IMR-90 (cell line): Measurements from ENCODE around the gene METAP2. TPM values are rescaled to one million over a fixed set of nuclear protein-coding genes. Genes with fewer than 3 reads are reported as not detected.

Source experiments
- ATAC-seq: fragments of 200-7000 bp; cut with Tn5 transposase; 2 replicates; pipeline ENCODE4 v1.9.1; 2020; ENCODE audit warnings: low read depth, mild to moderate bottlenecking, moderate library complexity
- BruUV-seq: library from RNA; stranded (reverse); fragments of 400-500 nt; replicated peaks from 2 replicates; lab custom pipeline; 2021; lab: Mats Ljungman, UMichigan
- CTCF ChIA-PET: fragments of 300-600 bp; formaldehyde crosslinking; extraction: SDS; loops from one replicate; lab custom pipeline; 2021; ENCODE audit warnings: antibody characterized with exemption; lab: Yijun Ruan, JAX
- POLR2A ChIA-PET: fragments of 300-600 bp; sonication (Branson Sonifier 250); formaldehyde crosslinking; loops from one replicate; lab custom pipeline; 2022; ENCODE audit warnings: antibody characterized with exemption; ENCODE audit not compliant: unreplicated experiment; lab: Charles Lee
- DNase-seq: peaks from one replicate; pipeline ENCODE4 v3.0.0; 2013
- H2AFZ ChIP-seq: replicated peaks from 2 replicates; pipeline ENCODE3; 2013; ENCODE audit warnings: low read length, mild to moderate bottlenecking; ENCODE audit not compliant: poor library complexity
- H2AK5ac ChIP-seq: 2 replicates; pipeline ENCODE4 v1.6.1; 2013; ENCODE audit warnings: low read depth, low read length, inconsistent platforms
- H2AK9ac ChIP-seq: replicated peaks from 2 replicates; pipeline ENCODE3; 2013; ENCODE audit warnings: mild to moderate bottlenecking, low read depth, low read length, moderate library complexity; ENCODE audit not compliant: poor library complexity
- H2BK120ac ChIP-seq: 2 replicates; pipeline ENCODE4 v1.6.1; 2013; ENCODE audit warnings: low read depth, low read length, inconsistent platforms
- H2BK15ac ChIP-seq: 3 replicates; pipeline ENCODE4 v1.6.1; 2013; ENCODE audit warnings: low read depth, low read length, inconsistent platforms
- H2BK20ac ChIP-seq: 2 replicates; pipeline ENCODE4 v1.6.1; 2013; ENCODE audit warnings: low read depth, mild to moderate bottlenecking, inconsistent platforms, low read length, moderate library complexity
- H2BK5ac ChIP-seq: 2 replicates; pipeline ENCODE4 v1.6.1; 2013; ENCODE audit warnings: mild to moderate bottlenecking, low read depth, low read length, inconsistent platforms; ENCODE audit not compliant: poor library complexity, severe bottlenecking
- H3K14ac ChIP-seq: replicated peaks from 2 replicates; pipeline ENCODE4 v1.6.1; 2013; ENCODE audit warnings: low read depth, low read length, inconsistent platforms
- H3K18ac ChIP-seq: 2 replicates; pipeline ENCODE4 v1.6.1; 2013; ENCODE audit warnings: low read depth, low read length, control low read depth
- H3K23ac ChIP-seq: 2 replicates; pipeline ENCODE4 v1.6.1; 2013; ENCODE audit warnings: low read depth, low read length, inconsistent platforms
- H3K27ac ChIP-seq: 2 replicates; pipeline ENCODE4 v1.5.1; 2013; ENCODE audit warnings: mild to moderate bottlenecking, control low read depth, low read length; ENCODE audit not compliant: insufficient read depth
- H3K27me3 ChIP-seq: 2 replicates; pipeline ENCODE4 v1.6.1; 2013; ENCODE audit warnings: low read length; ENCODE audit not compliant: control insufficient read depth, insufficient read depth
- H3K36me3 ChIP-seq: 2 replicates; pipeline ENCODE4 v1.6.1; 2013; ENCODE audit warnings: low read length, mixed read lengths; ENCODE audit not compliant: control insufficient read depth, insufficient read depth
- H3K4ac ChIP-seq: 2 replicates; pipeline ENCODE4 v1.6.1; 2013; ENCODE audit warnings: low read depth, low read length, inconsistent platforms
- H3K4me1 ChIP-seq: 2 replicates; pipeline ENCODE4 v1.6.1; 2013; ENCODE audit warnings: low read length, mixed read lengths; ENCODE audit not compliant: control insufficient read depth, insufficient read depth
- H3K4me2 ChIP-seq: 2 replicates; pipeline ENCODE4 v1.6.1; 2013; ENCODE audit warnings: low read depth, mild to moderate bottlenecking, control low read depth, low read length, moderate library complexity
- H3K4me3 ChIP-seq: 2 replicates; pipeline ENCODE4 v1.5.1; 2013; ENCODE audit warnings: low read depth, mild to moderate bottlenecking, control low read depth, low read length, moderate library complexity; ENCODE audit not compliant: insufficient read depth
- H3K56ac ChIP-seq: 2 replicates; pipeline ENCODE4 v1.6.1; 2013; ENCODE audit warnings: low read length, inconsistent platforms; ENCODE audit not compliant: insufficient read depth; ENCODE audit errors: extremely low read depth
- H3K79me1 ChIP-seq, 2 experiments: 2 replicates each; pipeline ENCODE4 v1.6.1; 2013; ENCODE audit warnings: low read length in 2 of 2, inconsistent platforms in 1 of 2, low read depth in 1 of 2
- H3K9ac ChIP-seq: 2 replicates; pipeline ENCODE4 v1.6.1; 2013; ENCODE audit warnings: low read depth, low read length, control low read depth
- H3K9me1 ChIP-seq: 2 replicates; pipeline ENCODE4 v1.6.1; 2013; ENCODE audit warnings: low read length, inconsistent platforms; ENCODE audit not compliant: insufficient read depth
- H3K9me3 ChIP-seq: 2 replicates; pipeline ENCODE4 v1.6.1; 2013; ENCODE audit warnings: low read length; ENCODE audit not compliant: control insufficient read depth, insufficient read depth
- H4K20me1 ChIP-seq: 2 replicates; pipeline ENCODE4 v1.6.1; 2013; ENCODE audit warnings: low read length, inconsistent platforms; ENCODE audit not compliant: insufficient read depth
- H4K5ac ChIP-seq: 2 replicates; pipeline ENCODE4 v1.6.1; 2013; ENCODE audit warnings: mild to moderate bottlenecking, low read depth, low read length, control low read depth
- H4K8ac ChIP-seq, 2 experiments: 2 replicates each; pipeline ENCODE4 v1.6.1; 2013; ENCODE audit warnings: low read depth in 2 of 2, low read length in 2 of 2, control low read depth in 1 of 2, inconsistent platforms in 1 of 2
- H4K91ac ChIP-seq: 2 replicates; pipeline ENCODE4 v1.6.1; 2013; ENCODE audit warnings: low read depth, low read length, inconsistent platforms; ENCODE audit not compliant: insufficient read depth
- MAFK ChIP-seq: IDR thresholded peaks from 2 replicates; pipeline ENCODE4 v1.6.1; 2012; ENCODE audit warnings: low read depth, low read length, improper control_type of control experiment
- MXI1 ChIP-seq: IDR thresholded peaks from 2 replicates; pipeline ENCODE4 v1.6.1; 2012; ENCODE audit warnings: low read depth, mild to moderate bottlenecking, low read length, moderate library complexity, borderline replicate concordance
- POLR2A ChIP-seq: IDR thresholded peaks from 2 replicates; pipeline ENCODE4 v1.6.1; 2012; ENCODE audit warnings: mild to moderate bottlenecking, low read depth, low read length
- RAD21 ChIP-seq: IDR thresholded peaks from 2 replicates; pipeline ENCODE4 v1.6.1; 2012; ENCODE audit warnings: low read length, improper control_type of control experiment
- RFX5 ChIP-seq: IDR thresholded peaks from 2 replicates; pipeline ENCODE4 v1.8.0; 2012; ENCODE audit warnings: low read depth, mild to moderate bottlenecking, low read length, moderate library complexity
- WGBS, 2 experiments: methylation state at CpG; one replicate each; pipeline versions ENCODE4 v1.1.5 to v1.1.7; 2013; ENCODE audit warnings: missing lambda C conversion rate in 2 of 2; ENCODE audit not compliant: insufficient read length in 1 of 2; ENCODE audit errors: extremely low coverage in 2 of 2; 5-methylcytosine and 5-hydroxymethylcytosine counted together
- dilution Hi-C: fragments of 300-500 bp; cut with HindIII; formaldehyde crosslinking; loops from one replicate; pipeline ENCODE4 v1.14.3; 2018; ENCODE audit warnings: low sequenced_read_pairs; ENCODE audit not compliant: unreplicated experiment
- in situ Hi-C: fragments of 300-500 bp; cut with MboI; formaldehyde crosslinking; loops from 3 replicates; pipeline ENCODE4 v1.14.3; 2019; ENCODE audit warnings: low sequenced_read_pairs, inconsistent platforms, mixed read lengths
- intact Hi-C: fragments of 100-400 bp; cut with micrococcal nuclease; formaldehyde crosslinking; loops from 2 replicates; pipeline ENCODE4 v1.10.0; 2022
- polyA plus RNA-seq, 3 experiments: library from polyadenylated mRNA; depleted of rRNA; stranded (reverse); fragments of >200 nt; gene quantifications; 2 replicates each; pipeline ENCODE4 v1.2.3, GENCODE V29; 2012; ENCODE audit warnings: low replicate concordance in 1 of 3
- total RNA-seq: library from RNA; depleted of rRNA; stranded (reverse); fragments of >200 nt; gene quantifications from 2 replicates; pipeline ENCODE4 v1.2.3, GENCODE V29; 2012
- TF ChIP-seq, protein P1 (sequence below): fragments of 150-350 bp; IDR thresholded peaks from 2 replicates; pipeline ENCODE4 v1.6.1; 2017; ENCODE audit warnings: mild to moderate bottlenecking, antibody characterized with exemption, low read length, low read depth
- TF ChIP-seq, protein P2 (sequence below): fragments of 150-350 bp; IDR thresholded peaks from 2 replicates; pipeline ENCODE4 v1.6.1; 2016; ENCODE audit warnings: low read depth, mild to moderate bottlenecking, low read length, moderate library complexity, borderline replicate concordance
- TF ChIP-seq, protein P3 (sequence below): conservative IDR thresholded peaks from 2 replicates; pipeline ENCODE4 v1.5.1; 2012; ENCODE audit warnings: mild to moderate bottlenecking, low read depth, low read length, improper control_type of control experiment

Gene METAP2
- total and polyA plus RNA-seq, 2 of the 4 experiments (the other 2 are of a cell fraction) = 62.5 to 72.9 TPM

DNA sequence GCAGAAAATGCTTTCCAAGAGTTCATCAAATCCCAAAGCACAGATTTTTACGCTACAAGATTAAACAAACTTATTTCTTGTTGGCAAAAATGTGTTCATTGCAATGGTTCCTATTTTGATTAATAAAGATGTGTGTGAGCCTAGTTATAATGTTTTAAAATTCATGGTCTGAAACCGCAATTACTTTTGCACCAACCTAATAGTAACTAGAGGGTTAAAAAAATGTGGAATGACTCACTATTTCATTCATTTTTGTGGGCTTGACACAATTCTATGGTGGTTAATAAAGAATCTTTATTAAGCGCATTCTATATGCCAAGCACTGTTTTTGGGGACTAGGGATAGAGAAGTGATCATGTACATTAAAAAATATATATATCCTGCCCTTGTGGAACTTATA lies 38.6 kb upstream of the METAP2 start:
- no peak for ATAC-seq

More for the DNA sequence above, 38.6 kb upstream of the METAP2 start:
- H2AK9ac ChIP-seq = no peak overlapping the region
- CTCF ChIA-PET = no interaction called here
- H3K4me2 ChIP-seq = no peak overlapping the region
- no peak overlapping the region for H3K9ac ChIP-seq
- BruUV-seq = no TSS peak
- no peaks in the 10 kb centered on the region for H4K20me1 ChIP-seq
- DNase-seq = no peak
- H4K91ac ChIP-seq = no peak overlapping the region
- H2BK15ac ChIP-seq = no peak overlapping the region
- no peaks in the 10 kb centered on the region for H3K9me3 ChIP-seq
- no peak overlapping the region for H3K4ac ChIP-seq
- no peaks in the 10 kb centered on the region for H3K36me3 ChIP-seq
- no peaks in the 10 kb centered on the region for H3K79me1 ChIP-seq
- no peak overlapping the region for H2BK5ac ChIP-seq
- no peak overlapping the region for H2BK20ac ChIP-seq
- no peak overlapping the region for H4K5ac ChIP-seq
- H2AK5ac ChIP-seq = no peak overlapping the region
- no peaks in the 10 kb centered on the region; the same call in 1 of the 2 replicates for H3K9me1 ChIP-seq
- H3K14ac ChIP-seq = no peak overlapping the region
- H3K56ac ChIP-seq = no peak overlapping the region
- H2AFZ ChIP-seq = no peak overlapping the region
- no peak overlapping the region for H3K4me3 ChIP-seq
- H3K23ac ChIP-seq = no peak overlapping the region
- no peak overlapping the region for H2BK120ac ChIP-seq
- H3K27me3 ChIP-seq = no peaks in the 10 kb centered on the region; the same call in 1 of the 2 replicates
- POLR2A ChIA-PET = no interaction called here
- TF ChIP-seq RAD21 = no peak
- no peak for TF ChIP-seq MXI1
- TF ChIP-seq, protein P1, sequence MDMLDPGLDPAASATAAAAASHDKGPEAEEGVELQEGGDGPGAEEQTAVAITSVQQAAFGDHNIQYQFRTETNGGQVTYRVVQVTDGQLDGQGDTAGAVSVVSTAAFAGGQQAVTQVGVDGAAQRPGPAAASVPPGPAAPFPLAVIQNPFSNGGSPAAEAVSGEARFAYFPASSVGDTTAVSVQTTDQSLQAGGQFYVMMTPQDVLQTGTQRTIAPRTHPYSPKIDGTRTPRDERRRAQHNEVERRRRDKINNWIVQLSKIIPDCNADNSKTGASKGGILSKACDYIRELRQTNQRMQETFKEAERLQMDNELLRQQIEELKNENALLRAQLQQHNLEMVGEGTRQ = no peak
- TF ChIP-seq RFX5 = no peak
- TF ChIP-seq, protein P2, sequence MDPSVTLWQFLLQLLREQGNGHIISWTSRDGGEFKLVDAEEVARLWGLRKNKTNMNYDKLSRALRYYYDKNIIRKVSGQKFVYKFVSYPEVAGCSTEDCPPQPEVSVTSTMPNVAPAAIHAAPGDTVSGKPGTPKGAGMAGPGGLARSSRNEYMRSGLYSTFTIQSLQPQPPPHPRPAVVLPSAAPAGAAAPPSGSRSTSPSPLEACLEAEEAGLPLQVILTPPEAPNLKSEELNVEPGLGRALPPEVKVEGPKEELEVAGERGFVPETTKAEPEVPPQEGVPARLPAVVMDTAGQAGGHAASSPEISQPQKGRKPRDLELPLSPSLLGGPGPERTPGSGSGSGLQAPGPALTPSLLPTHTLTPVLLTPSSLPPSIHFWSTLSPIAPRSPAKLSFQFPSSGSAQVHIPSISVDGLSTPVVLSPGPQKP = no peak
- no peak for TF ChIP-seq POLR2A
- TF ChIP-seq, protein P3, sequence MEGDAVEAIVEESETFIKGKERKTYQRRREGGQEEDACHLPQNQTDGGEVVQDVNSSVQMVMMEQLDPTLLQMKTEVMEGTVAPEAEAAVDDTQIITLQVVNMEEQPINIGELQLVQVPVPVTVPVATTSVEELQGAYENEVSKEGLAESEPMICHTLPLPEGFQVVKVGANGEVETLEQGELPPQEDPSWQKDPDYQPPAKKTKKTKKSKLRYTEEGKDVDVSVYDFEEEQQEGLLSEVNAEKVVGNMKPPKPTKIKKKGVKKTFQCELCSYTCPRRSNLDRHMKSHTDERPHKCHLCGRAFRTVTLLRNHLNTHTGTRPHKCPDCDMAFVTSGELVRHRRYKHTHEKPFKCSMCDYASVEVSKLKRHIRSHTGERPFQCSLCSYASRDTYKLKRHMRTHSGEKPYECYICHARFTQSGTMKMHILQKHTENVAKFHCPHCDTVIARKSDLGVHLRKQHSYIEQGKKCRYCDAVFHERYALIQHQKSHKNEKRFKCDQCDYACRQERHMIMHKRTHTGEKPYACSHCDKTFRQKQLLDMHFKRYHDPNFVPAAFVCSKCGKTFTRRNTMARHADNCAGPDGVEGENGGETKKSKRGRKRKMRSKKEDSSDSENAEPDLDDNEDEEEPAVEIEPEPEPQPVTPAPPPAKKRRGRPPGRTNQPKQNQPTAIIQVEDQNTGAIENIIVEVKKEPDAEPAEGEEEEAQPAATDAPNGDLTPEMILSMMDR = no peak
- no peak for TF ChIP-seq MAFK
- no CpG with 5 or more reads among the region's 3 CpGs for WGBS, 2 experiments
- H4K8ac ChIP-seq = no peak overlapping the region
- H3K4me1 ChIP-seq = no peaks in the 10 kb centered on the region
- in situ Hi-C loops (no loop called here), intact Hi-C loops (no loop called here), dilution Hi-C loops (no loop called here)
- no peak overlapping the region for H3K27ac ChIP-seq
- H3K18ac ChIP-seq = no peak overlapping the region
